GM04504 (cell line): ENCODE data around the gene SLC29A2.
"Not testable (repeated sequence)": the region's sequence is repeated elsewhere in the genome, so short reads cannot be mapped to it uniquely, and the experiment has no call there.

Source experiments
- DNase-seq: peaks from one replicate; pipeline ENCODE4 v3.0.0-alpha.2; 2012; ENCODE audit warnings: low read depth

The SLC29A2 gene

GRCh38 chr11:66333896-66334604, 37.5 kb downstream of the SLC29A2 start:
- DNase-seq: no peak

GRCh38 chr11:66333220-66333877, 38.2 kb downstream of the SLC29A2 start:
- DNase-seq: no peak

- no peak for DNase-seq
Observed at GRCh38 chr11:66332371-66333219, 39.0 kb downstream of the SLC29A2 start.

- no peak for DNase-seq
Observed at GRCh38 chr11:66331542-66332370, 39.8 kb downstream of the SLC29A2 start.

- no peak for DNase-seq
Observed at GRCh38 chr11:66330931-66331330, 40.6 kb downstream of the SLC29A2 start.

- no peak for DNase-seq
Observed at GRCh38 chr11:66329165-66329673, 42.3 kb downstream of the SLC29A2 start.

GRCh38 chr11:66328302-66329144, 43.0 kb downstream of the SLC29A2 start:
- no peak for DNase-seq

GRCh38 chr11:66328031-66328301, 43.6 kb downstream of the SLC29A2 start:
- DNase-seq: no peak

- DNase-seq: no peak
Observed at GRCh38 chr11:66327171-66328030, 44.2 kb downstream of the SLC29A2 start.

GRCh38 chr11:66326261-66327111, 45.1 kb downstream of the SLC29A2 start:
- DNase-seq: no peak

- DNase-seq: no peak
Observed at GRCh38 chr11:66325263-66325671, 46.3 kb downstream of the SLC29A2 start.

GRCh38 chr11:66324664-66325063, 46.9 kb downstream of the SLC29A2 start:
- DNase-seq: no peak

GRCh38 chr11:66323684-66324083, 47.9 kb downstream of the SLC29A2 start:
- no peak for DNase-seq

- no peak for DNase-seq
Observed at GRCh38 chr11:66322732-66323427, 48.7 kb downstream of the SLC29A2 start.

GRCh38 chr11:66321606-66322005, 50.0 kb downstream of the SLC29A2 start:
- no peak for DNase-seq

- DNase-seq: not testable (repeated sequence)
Observed at GRCh38 chr11:66320748-66321147, 50.8 kb downstream of the SLC29A2 start.

GRCh38 chr11:66320289-66320688, 51.3 kb downstream of the SLC29A2 start:
- DNase-seq: not testable (repeated sequence)

GRCh38 chr11:66318600-66318970, 53.0 kb downstream of the SLC29A2 start:
- no peak for DNase-seq
